Skeletal muscle satellite cell (primary cell): ENCODE data around the gene DECR2.
"Not testable (repeated sequence)": the region's sequence is repeated elsewhere in the genome, so short reads cannot be mapped to it uniquely, and the experiment has no call there.

Experiments used
- H3K27me3 ChIP-seq: 2 replicates; pipeline ENCODE4 v1.7.0; 2013; ENCODE audit warnings: low read length; ENCODE audit not compliant: control insufficient read depth, insufficient read depth
- H3K36me3 ChIP-seq: 2 replicates; pipeline ENCODE4 v1.7.0; 2013; ENCODE audit warnings: mild to moderate bottlenecking, control low read depth, low read length; ENCODE audit not compliant: insufficient read depth
- H3K4me1 ChIP-seq: 2 replicates; pipeline ENCODE4 v1.7.0; 2013; ENCODE audit warnings: low read length; ENCODE audit not compliant: control insufficient read depth, insufficient read depth
- H3K4me2 ChIP-seq: 2 replicates; pipeline ENCODE4 v1.7.0; 2013; ENCODE audit warnings: mild to moderate bottlenecking, low read length
- H3K4me3 ChIP-seq: 2 replicates; pipeline ENCODE4 v1.7.0; 2013; ENCODE audit warnings: low read length
- H3K9ac ChIP-seq: 2 replicates; pipeline ENCODE4 v1.7.0; 2013; ENCODE audit warnings: mild to moderate bottlenecking, low read depth, low read length, moderate library complexity
- H3K9me3 ChIP-seq: replicated peaks from 2 replicates; pipeline ENCODE4 v1.7.0; 2013; ENCODE audit warnings: mild to moderate bottlenecking, control low read depth, low read length

Gene DECR2

GRCh38 chr16:383326-384051, 18.2 kb upstream of the DECR2 start:
- Histone ChIP-seq H3K4me3 (no peak overlapping the region), H3K9me3 (no peaks in the 10 kb centered on the region), H3K36me3 (no peaks in the 10 kb centered on the region), H3K4me1 (peaks cover 3% of the 10 kb centered on the region), H3K9ac (no peak overlapping the region), H3K27me3 (no peaks in the 10 kb centered on the region), H3K4me2 (peak overlapping the region; percentile 86)

- H3K9ac ChIP-seq = no peak overlapping the region
- peaks cover 3% of the 10 kb centered on the region for H3K4me1 ChIP-seq
- H3K9me3 ChIP-seq = no peaks in the 10 kb centered on the region
- H3K4me2 ChIP-seq = peak overlapping the region; percentile 56
- no peak overlapping the region for H3K4me3 ChIP-seq
- no peaks in the 10 kb centered on the region for H3K36me3 ChIP-seq
- no peaks in the 10 kb centered on the region for H3K27me3 ChIP-seq
These were observed 15.0 kb upstream of the DECR2 start for GRCh38 chr16:386641-387156.

GRCh38 chr16:387761-388666, 13.7 kb upstream of the DECR2 start:
- H3K4me2 ChIP-seq, H3K4me1 ChIP-seq, H3K4me3 ChIP-seq, H3K9ac ChIP-seq, H3K27me3 ChIP-seq, H3K36me3 ChIP-seq, H3K9me3 ChIP-seq: not testable (repeated sequence)

GRCh38 chr16:389352-389751, 12.3 kb upstream of the DECR2 start:
- Histone ChIP-seq H3K9me3 (peaks cover 5% of the 10 kb centered on the region), H3K36me3 (no peaks in the 10 kb centered on the region), H3K4me1 (peaks cover 3% of the 10 kb centered on the region), H3K4me2 (no peak overlapping the region), H3K4me3 (no peak overlapping the region), H3K27me3 (no peaks in the 10 kb centered on the region), H3K9ac (no peak overlapping the region)

GRCh38 chr16:391885-392335, 9.8 kb upstream of the DECR2 start:
- Histone ChIP-seq H3K27me3 (no peaks in the 10 kb centered on the region), H3K9me3 (peaks cover 5% of the 10 kb centered on the region), H3K4me2 (no peak overlapping the region), H3K4me3 (no peak overlapping the region), H3K9ac (no peak overlapping the region), H3K4me1 (peaks cover 6% of the 10 kb centered on the region), H3K36me3 (no peaks in the 10 kb centered on the region)

- no peak overlapping the region for H3K4me2 ChIP-seq
- peaks cover 6% of the 10 kb centered on the region for H3K4me1 ChIP-seq
- no peak overlapping the region for H3K9ac ChIP-seq
- no peak overlapping the region for H3K4me3 ChIP-seq
- peaks cover 5% of the 10 kb centered on the region for H3K9me3 ChIP-seq
- no peaks in the 10 kb centered on the region for H3K36me3 ChIP-seq
- no peaks in the 10 kb centered on the region for H3K27me3 ChIP-seq
These were observed 9.1 kb upstream of the DECR2 start for GRCh38 chr16:392450-393030.

- Histone ChIP-seq H3K9ac (no peak overlapping the region), H3K4me2 (peak overlapping the region; percentile 90), H3K36me3 (peaks cover 10% of the 10 kb centered on the region), H3K27me3 (no peaks in the 10 kb centered on the region), H3K4me3 (peak overlapping the region; percentile 91), H3K4me1 (peaks cover 22% of the 10 kb centered on the region), H3K9me3 (peaks cover 5% of the 10 kb centered on the region)
These were observed 5.5 kb upstream of the DECR2 start for GRCh38 chr16:396199-396598.

- Histone ChIP-seq H3K4me2 (peak overlapping the region; percentile 90), H3K36me3 (peaks cover 10% of the 10 kb centered on the region), H3K27me3 (no peaks in the 10 kb centered on the region), H3K9me3 (peaks cover 5% of the 10 kb centered on the region), H3K9ac (peak overlapping the region; percentile 53), H3K4me3 (peak overlapping the region; percentile 91), H3K4me1 (peaks cover 22% of the 10 kb centered on the region)
These were observed 5.1 kb upstream of the DECR2 start for GRCh38 chr16:396605-397004.

- peak within 1 kb of the TSS; percentile 83 for H3K9ac ChIP-seq
These were observed 4.5 kb upstream of the DECR2 start, which contains the start of gene NME4 for GRCh38 chr16:397135-397661. NME4 (plus strand) TSS chr16:397199; CDS start chr16:397223, 24 bp downstream.

GRCh38 chr16:397736-398332, 3.9 kb upstream of the DECR2 start:
- peaks cover 22% of the 10 kb centered on the region for H3K4me1 ChIP-seq
- peaks cover 10% of the 10 kb centered on the region for H3K36me3 ChIP-seq
- H3K27me3 ChIP-seq = no peaks in the 10 kb centered on the region
- peak overlapping the region; percentile 26 for H3K9ac ChIP-seq
- H3K4me3 ChIP-seq = peak overlapping the region; percentile 50
- H3K4me2 ChIP-seq = peak overlapping the region; percentile 70
- no peaks in the 10 kb centered on the region for H3K9me3 ChIP-seq

More at GRCh38 chr16:397135-397661, 4.5 kb upstream of the DECR2 start, which contains the start of gene NME4:
- H3K36me3 ChIP-seq = peaks cover 10% of the 10 kb centered on the region
- H3K27me3 ChIP-seq = no peaks in the 10 kb centered on the region
- peak within 1 kb of the TSS; percentile 90 for H3K4me2 ChIP-seq
- peaks cover 2% of the 10 kb centered on the region for H3K9me3 ChIP-seq
- H3K4me1 ChIP-seq = peaks cover 22% of the 10 kb centered on the region
- peak within 1 kb of the TSS; percentile 91 for H3K4me3 ChIP-seq
